HCT116 (cell line): Measurements from ENCODE around the gene PRKAR1A. TPM values are rescaled to one million over a fixed set of nuclear protein-coding genes. Genes with fewer than 3 reads are reported as not detected.

Experiments used
- ATAC-seq: fragments of 200-7000 bp; cut with Tn5 transposase; 2 replicates; pipeline ENCODE4 v1.9.1; 2020; ENCODE audit warnings: mild to moderate bottlenecking, moderate library complexity
- BruUV-seq: library from RNA; stranded (reverse); fragments of 400-500 nt; replicated peaks from 2 replicates; lab custom pipeline; 2021; lab: Mats Ljungman, UMichigan
- CTCF ChIA-PET: fragments of 300-600 bp; sonication (Branson Sonifier 250); formaldehyde crosslinking; loops from one replicate; lab custom pipeline; 2021; ENCODE audit warnings: antibody characterized with exemption; lab: Charles Lee
- POLR2A ChIA-PET: fragments of 300-600, 350-600 bp; sonication (Branson Sonifier 250); formaldehyde crosslinking; loops from one replicate; lab custom pipeline; 2021; ENCODE audit warnings: antibody characterized with exemption; lab: Charles Lee
- RAD21 ChIA-PET, 2 experiments: fragments of 300-600 bp; sonication (Branson Sonifier 250); formaldehyde crosslinking; loops; one replicate each; lab custom pipeline; 2023; ENCODE audit warnings: low total read pairs in 2 of 2; ENCODE audit not compliant: uncharacterized antibody in 2 of 2, unreplicated experiment in 2 of 2, low non-redundant PET in 1 of 2; lab: Charles Lee
- DNase-seq: peaks from one replicate; pipeline ENCODE4 v3.0.0-alpha.2; 2010; ENCODE audit warnings: low read depth, low spot score
- H2AFZ ChIP-seq: fragments of 200-600 bp; shearing (Covaris generic), sonication (generic); 2 replicates; pipeline ENCODE4 v1.6.1; 2017; ENCODE audit warnings: low read depth, mixed run types, mixed read lengths, antibody characterized with exemption, low read length; ENCODE audit not compliant: poor library complexity, severe bottlenecking
- H3K27ac ChIP-seq: 2 replicates; pipeline ENCODE4 v1.5.1; 2012; ENCODE audit warnings: low read depth, low read length
- H3K27me3 ChIP-seq: fragments of 200-600 bp; sonication (generic); 2 replicates; pipeline ENCODE4 v1.6.1; 2016; ENCODE audit warnings: mixed run types, low read length, mixed read lengths; ENCODE audit not compliant: insufficient read depth
- H3K36me3 ChIP-seq, 2 experiments: fragments of 200-500 bp in 1 of 2; fragments of 200-600 bp in 1 of 2; sonication (Bioruptor generic) in 1 of 2; sonication (generic) in 1 of 2; 2 replicates each; pipeline versions ENCODE4 v1.5.1 to v1.6.1; 2014 to 2016; ENCODE audit warnings: low read length in 2 of 2, inconsistent platforms in 1 of 2, mixed read lengths in 1 of 2, mixed run types in 1 of 2; ENCODE audit not compliant: insufficient read depth in 2 of 2, control insufficient read depth in 1 of 2
- H3K4me1 ChIP-seq, 2 experiments: fragments of 200-600 bp in 1 of 2; sonication (generic) in 1 of 2; 2 replicates each; pipeline versions ENCODE4 v1.5.1 to v1.6.1; 2012 to 2017; ENCODE audit warnings: low read length in 2 of 2, inconsistent platforms in 1 of 2, mild to moderate bottlenecking in 1 of 2, mixed read lengths in 1 of 2, mixed run types in 1 of 2, moderate library complexity in 1 of 2; ENCODE audit not compliant: insufficient read depth in 2 of 2, control insufficient read depth in 1 of 2
- H3K4me2 ChIP-seq: fragments of 200-600 bp; sonication (generic); 2 replicates; pipeline ENCODE4 v1.6.1; 2017; ENCODE audit warnings: mixed run types, low read length, mixed read lengths
- H3K4me3 ChIP-seq, 2 experiments: fragments of 200-600 bp in 1 of 2; sonication (generic) in 1 of 2; replicated peaks in 1 of 2; 2 replicates each; pipeline ENCODE4 v1.5.1; 2011 to 2016; ENCODE audit warnings: low read length in 2 of 2, control low read depth in 1 of 2, low read depth in 1 of 2, mild to moderate bottlenecking in 1 of 2, mixed read lengths in 1 of 2, mixed run types in 1 of 2
- H3K79me2 ChIP-seq: fragments of 200-600 bp; sonication (generic); 2 replicates; pipeline ENCODE4 v1.6.1; 2017; ENCODE audit warnings: mild to moderate bottlenecking, mixed run types, low read length, moderate library complexity, mixed read lengths; ENCODE audit not compliant: insufficient read depth
- H3K9ac ChIP-seq: fragments of 200-600 bp; sonication (generic); 2 replicates; pipeline ENCODE4 v1.6.1; 2016; ENCODE audit warnings: low read length, mixed read lengths
- H3K9me2 ChIP-seq: fragments of 200-600 bp; sonication (generic), shearing (Covaris generic); 2 replicates; pipeline ENCODE4 v1.6.1; 2017; ENCODE audit warnings: mixed run types, mild to moderate bottlenecking, moderate library complexity; ENCODE audit not compliant: insufficient read depth
- H3K9me3 ChIP-seq, 2 experiments: fragments of 200-500 bp in 1 of 2; fragments of 200-600 bp in 1 of 2; sonication (Bioruptor generic) in 1 of 2; sonication (generic) in 1 of 2; 2 replicates each; pipeline ENCODE4 v1.6.1; 2014 to 2017; ENCODE audit warnings: low read length in 2 of 2, mixed read lengths in 2 of 2, inconsistent platforms in 1 of 2, low read depth in 1 of 2, mild to moderate bottlenecking in 1 of 2, mixed run types in 1 of 2, moderate library complexity in 1 of 2; ENCODE audit not compliant: control insufficient read depth in 1 of 2, insufficient read depth in 1 of 2
- H4K20me1 ChIP-seq: fragments of 200-600 bp; sonication (generic), shearing (Covaris generic); 2 replicates; pipeline ENCODE4 v1.6.1; 2017; ENCODE audit warnings: mixed run types, mild to moderate bottlenecking, moderate library complexity; ENCODE audit not compliant: insufficient read depth
- ATF3 ChIP-seq: IDR thresholded peaks from 2 replicates; pipeline ENCODE4 v1.6.1; 2012
- CBX3 ChIP-seq: IDR thresholded peaks from 2 replicates; pipeline ENCODE4 v1.6.1; 2012; ENCODE audit warnings: low read depth
- CTCF ChIP-seq, 3 experiments: fragments of 200-600 bp in 1 of 3; sonication (generic) in 1 of 3; IDR thresholded peaks in 2 of 3; conservative IDR thresholded peaks in 1 of 3; 2 replicates each; pipeline ENCODE4 v1.5.1; 2012 to 2017; ENCODE audit warnings: low read depth in 2 of 3, low read length in 2 of 3, antibody characterized with exemption in 1 of 3, borderline replicate concordance in 1 of 3, control low read depth in 1 of 3, mild to moderate bottlenecking in 1 of 3, mixed read lengths in 1 of 3, mixed run types in 1 of 3, moderate library complexity in 1 of 3; ENCODE audit not compliant: insufficient read depth in 1 of 3
- EGR1 ChIP-seq: IDR thresholded peaks from 2 replicates; pipeline ENCODE4 v1.6.1; 2012; ENCODE audit warnings: low read depth
- ELF1 ChIP-seq: IDR thresholded peaks from 2 replicates; pipeline ENCODE4 v1.6.1; 2012; ENCODE audit warnings: low read depth, borderline replicate concordance
- EZH2 ChIP-seq: fragments of 200-600 bp; sonication (generic); IDR thresholded peaks from 2 replicates; pipeline ENCODE4 v1.6.1; 2017; ENCODE audit warnings: antibody characterized with exemption, mixed run types
- EZH2phosphoT487 ChIP-seq: fragments of 200-600 bp; IDR thresholded peaks from 2 replicates; pipeline ENCODE4 v1.6.1; 2018; ENCODE audit warnings: antibody characterized with exemption, borderline replicate concordance
- FOSL1 ChIP-seq: IDR thresholded peaks from 2 replicates; pipeline ENCODE4 v1.6.1; 2012; ENCODE audit warnings: low read depth
- JUND ChIP-seq: IDR thresholded peaks from 2 replicates; pipeline ENCODE4 v1.6.1; 2012
- POLR2A ChIP-seq: IDR thresholded peaks from 2 replicates; pipeline ENCODE4 v1.7.0; 2011; ENCODE audit warnings: borderline replicate concordance; ENCODE audit not compliant: insufficient read depth, insufficient read length; ENCODE audit errors: extremely low read depth
- RAD21 ChIP-seq: IDR thresholded peaks from 2 replicates; pipeline ENCODE4 v1.6.1; 2012; ENCODE audit warnings: low read depth, mild to moderate bottlenecking
- SIN3A ChIP-seq: IDR thresholded peaks from 2 replicates; pipeline ENCODE4 v1.6.1; 2012; ENCODE audit warnings: low read depth
- SRF ChIP-seq: IDR thresholded peaks from 2 replicates; pipeline ENCODE4 v1.6.1; 2012; ENCODE audit warnings: low read depth
- TCF7L2 ChIP-seq: IDR thresholded peaks from 2 replicates; pipeline ENCODE4 v1.7.0; 2011; ENCODE audit warnings: borderline replicate concordance, inconsistent platforms; ENCODE audit not compliant: insufficient read depth, insufficient read length; ENCODE audit errors: extremely low read depth
- YY1 ChIP-seq: IDR thresholded peaks from 2 replicates; pipeline ENCODE4 v1.6.1; 2011; ENCODE audit warnings: low read length, low read depth, moderate library complexity, mild to moderate bottlenecking; ENCODE audit not compliant: insufficient replicate concordance; ENCODE audit errors: extremely low read depth
- ZFX ChIP-seq: fragments of 450-650 bp; IDR thresholded peaks from 2 replicates; pipeline ENCODE4 v1.6.1; 2017
- ZNF274 ChIP-seq: fragments of 200-500 bp; sonication (Bioruptor generic); IDR thresholded peaks from 2 replicates; pipeline ENCODE4 v1.6.1; 2014; ENCODE audit warnings: mild to moderate bottlenecking, low read depth, low read length, inconsistent platforms
- intact Hi-C: fragments of 100-400 bp; cut with micrococcal nuclease; formaldehyde crosslinking; loops from 2 replicates; pipeline ENCODE4 v1.10.0; 2022
- total RNA-seq: library from RNA; stranded (reverse); gene quantifications from one replicate; pipeline ENCODE4 v1.2.1, GENCODE V29; 2021; ENCODE audit not compliant: unreplicated experiment

PRKAR1A gene
- total RNA-seq, 1 experiment from 2014 or later, result 295 TPM

GRCh38 chr17:68544111-68544915, 32.1 kb downstream of the PRKAR1A start (continued):
- TF ChIP-seq CTCF (IDR thresholded peaks at IDR 0.05 in 2 of 3, conservative IDR thresholded peaks at IDR 0.05 in 1 of 3; ENCODE audit: borderline replicate concordance in 1 of 3, insufficient read depth in 1 of 3, low read depth in 2 of 3, low read length in 2 of 3), result no peak
- TF ChIP-seq JUND, result no peak
- no peak for TF ChIP-seq ATF3
- TF ChIP-seq SRF, result no peak
- no peak for TF ChIP-seq EGR1

- RAD21 ChIA-PET, result no interaction called here
- ATAC-seq (no peak), DNase-seq (no peak)
- Histone ChIP-seq H3K79me2 (no peaks in the 10 kb centered on the region), H3K27me3 (no peaks in the 10 kb centered on the region), H4K20me1 (no peaks in the 10 kb centered on the region), H3K9me3 (no peaks in the 10 kb centered on the region), H3K4me3 (no peak overlapping the region), H3K4me1 (no peaks in the 10 kb centered on the region), H3K9ac (no peak overlapping the region), H3K4me2 (no peak overlapping the region), H3K36me3 (no peaks in the 10 kb centered on the region), H3K9me2 (no peaks in the 10 kb centered on the region), H2AFZ (no peak overlapping the region), H3K27ac (no peak overlapping the region)
- intact Hi-C loops, result no loop called here
- CTCF ChIA-PET, result no interaction called here
- no TSS peak for BruUV-seq
- POLR2A ChIA-PET, result no interaction called here
- TF ChIP-seq EGR1 (no peak), ELF1 (no peak), CTCF (IDR thresholded peaks at IDR 0.05 in 2 of 3, conservative IDR thresholded peaks at IDR 0.05 in 1 of 3; ENCODE audit: borderline replicate concordance in 1 of 3, insufficient read depth in 1 of 3, low read depth in 2 of 3, low read length in 2 of 3) (no peak), POLR2A (no peak), SRF (no peak), RAD21 (no peak), SIN3A (no peak), EZH2 (no peak), JUND (no peak), ZNF274 (no peak), TCF7L2 (no peak), CBX3 (no peak), FOSL1 (no peak), EZH2phosphoT487 (no peak), ZFX (no peak), YY1 (no peak)
Observed at GRCh38 chr17:68556551-68556950, 44.3 kb downstream of the PRKAR1A start.
